GM21529 (cell line): Measurements from ENCODE around the gene GRIN3A.
"Not testable (repeated sequence)": the region's sequence is repeated elsewhere in the genome, so short reads cannot be mapped to it uniquely, and the experiment has no call there.

Experiments used
- ATAC-seq: cut with Tn5 transposase; IDR thresholded peaks from one replicate; pipeline ENCODE4 v1.9.1; 2021; ENCODE audit not compliant: unreplicated experiment

GRIN3A gene

GRCh38 chr9:101738566-101739183, at the start of gene GRIN3A:
GRIN3A (minus strand) TSS chr9:101738647; CDS start chr9:101737979, 668 bp downstream.
- no peak for ATAC-seq

GRCh38 chr9:101787891-101788290, 49.4 kb upstream of the GRIN3A start:
- ATAC-seq = no peak

GRCh38 chr9:101778332-101778731, 39.9 kb upstream of the GRIN3A start:
- ATAC-seq = no peak

- no peak for ATAC-seq
Measured at GRCh38 chr9:101764472-101764871, 26.0 kb upstream of the GRIN3A start.

GRCh38 chr9:101758304-101758930, 20.0 kb upstream of the GRIN3A start:
- ATAC-seq = no peak

- ATAC-seq = no peak
Measured at GRCh38 chr9:101753716-101754115, 15.3 kb upstream of the GRIN3A start.

GRCh38 chr9:101751895-101752294, 13.4 kb upstream of the GRIN3A start:
- ATAC-seq = no peak

- no peak for ATAC-seq
Measured at GRCh38 chr9:101739311-101739710, 864 bp upstream of the GRIN3A start.

GRCh38 chr9:101737705-101738565, 512 bp downstream of the GRIN3A start:
- ATAC-seq = no peak

GRCh38 chr9:101737165-101737704, 1.2 kb downstream of the GRIN3A start:
- no peak for ATAC-seq

GRCh38 chr9:101736717-101737116, 1.7 kb downstream of the GRIN3A start:
- no peak for ATAC-seq

- no peak for ATAC-seq
Measured at GRCh38 chr9:101731429-101731828, 7.0 kb downstream of the GRIN3A start.

- ATAC-seq = peak; percentile 92
Measured at GRCh38 chr9:101727612-101728524, 10.6 kb downstream of the GRIN3A start.

- not testable (repeated sequence) for ATAC-seq
Measured at GRCh38 chr9:101724271-101724670, 14.2 kb downstream of the GRIN3A start.

GRCh38 chr9:101718192-101718591, 20.3 kb downstream of the GRIN3A start:
- no peak for ATAC-seq

- ATAC-seq = no peak
Measured at GRCh38 chr9:101716629-101717028, 21.8 kb downstream of the GRIN3A start.

- peak; percentile 79 for ATAC-seq
Measured at GRCh38 chr9:101711330-101711941, 27.0 kb downstream of the GRIN3A start.

- no peak for ATAC-seq
Measured at GRCh38 chr9:101708855-101709254, 29.6 kb downstream of the GRIN3A start.

GRCh38 chr9:101707721-101708120, 30.7 kb downstream of the GRIN3A start:
- ATAC-seq = no peak

GRCh38 chr9:101706997-101707396, 31.4 kb downstream of the GRIN3A start:
- ATAC-seq = no peak
